NCI-H2196 (cell line): ENCODE measurements around the gene FSCN2.

Experiments used
- DNase-seq: peaks from one replicate; lab custom pipeline; 2025; ENCODE audit not compliant: unreplicated experiment; lab: John Stamatoyannopoulos, UW

Gene FSCN2

DNA sequence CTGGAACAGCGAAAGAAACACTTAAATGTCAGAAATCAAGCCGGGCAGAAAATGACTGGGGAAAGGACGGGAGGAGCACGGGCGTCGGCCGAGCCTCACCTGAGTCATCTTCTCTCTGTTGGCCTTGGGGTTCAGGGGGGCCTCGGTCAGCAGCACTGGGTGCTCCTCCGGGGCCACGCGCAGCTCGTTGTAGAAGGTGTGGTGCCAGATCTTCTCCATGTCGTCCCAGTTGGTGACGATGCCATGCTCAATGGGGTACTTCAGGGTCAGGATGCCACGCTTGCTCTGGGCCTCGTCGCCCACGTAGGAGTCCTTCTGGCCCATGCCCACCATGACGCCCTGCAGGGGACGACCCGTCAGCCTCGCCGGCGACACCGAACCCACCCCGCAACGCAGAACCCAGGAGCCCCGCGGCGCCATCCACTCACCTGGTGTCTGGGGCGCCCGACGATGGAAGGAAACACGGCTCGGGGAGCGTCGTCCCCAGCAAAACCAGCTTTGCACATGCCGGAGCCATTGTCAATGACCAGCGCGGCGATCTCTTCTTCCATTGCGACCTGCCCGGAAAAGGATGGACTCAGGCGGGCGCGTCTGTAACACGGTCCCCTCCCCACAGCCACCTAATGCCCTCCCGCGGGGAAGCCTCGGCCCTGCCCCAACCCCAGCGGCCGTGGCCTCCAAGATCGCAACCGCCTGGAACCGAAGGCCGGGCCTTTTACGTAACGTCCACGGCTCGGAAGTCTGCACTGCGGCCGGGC lies 16.2 kb upstream of the FSCN2 start:
- no peak for DNase-seq

DNA sequence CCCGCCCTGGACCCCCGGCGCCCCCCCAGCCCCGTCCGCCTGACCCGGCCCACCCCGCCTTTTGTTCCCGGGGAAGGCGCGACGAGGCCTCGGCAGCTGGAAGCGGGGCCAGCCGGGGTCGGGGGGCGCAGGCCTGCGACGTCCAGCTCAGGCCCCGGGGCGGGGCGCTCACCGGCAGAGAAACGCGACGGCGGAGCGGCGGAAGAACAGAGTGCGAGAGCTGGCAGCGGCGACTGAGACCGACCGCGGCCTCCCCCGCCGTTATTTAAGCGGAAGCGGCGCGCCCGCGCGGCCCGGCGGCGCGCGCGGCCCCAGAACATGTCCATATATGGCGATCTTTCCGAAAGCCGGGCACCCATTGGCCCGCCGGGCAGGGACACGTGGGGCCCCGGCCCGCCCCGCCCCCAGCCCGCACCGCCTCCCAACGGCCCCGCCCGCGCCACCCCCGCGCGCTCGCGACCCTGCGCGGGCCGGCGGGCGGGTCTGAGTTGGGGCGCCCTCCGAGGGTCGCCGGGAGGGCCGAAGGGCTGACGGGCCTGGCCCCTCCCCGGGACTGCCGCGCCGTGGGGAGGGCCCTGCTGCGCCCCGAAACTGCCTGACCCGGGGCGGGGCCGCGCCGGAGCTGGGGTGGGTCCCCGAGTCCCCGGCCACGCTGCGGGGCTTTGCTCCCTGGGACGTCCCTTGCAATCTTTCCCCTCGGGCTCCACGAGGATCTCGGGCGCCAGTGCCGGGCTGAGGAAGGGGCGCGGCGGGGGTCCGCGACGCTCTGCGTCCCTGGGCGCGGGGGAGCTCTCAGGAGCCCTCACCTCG lies 15.4 kb upstream of the FSCN2 start, which contains the start of gene ACTG1:
TSS of gene ACTG1 (minus strand) at position 238 of the 810 bp plus-strand sequence. CDS start 445 bp downstream, outside the sequence.
- DNase-seq, result peak; percentile 98

DNA sequence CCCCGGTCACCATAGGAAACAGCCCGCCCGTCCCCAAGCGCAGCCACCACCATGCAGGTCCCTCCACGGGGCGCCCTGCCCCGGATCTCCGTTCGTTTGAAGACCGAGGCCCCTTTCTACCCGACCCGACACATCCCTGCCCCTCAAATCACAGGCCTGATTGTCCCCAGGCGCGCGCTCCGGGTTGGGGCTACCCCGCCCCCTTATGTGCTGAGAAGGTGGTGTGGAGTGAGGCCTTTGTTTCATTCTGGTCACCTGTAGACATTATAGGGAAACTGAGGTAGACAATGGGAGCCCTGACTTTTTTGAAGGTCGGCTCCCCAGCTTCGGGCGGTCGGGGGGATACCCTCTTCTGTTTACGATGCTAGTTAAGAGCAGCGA lies 14.8 kb upstream of the FSCN2 start:
- peak; percentile 76 for DNase-seq

DNA sequence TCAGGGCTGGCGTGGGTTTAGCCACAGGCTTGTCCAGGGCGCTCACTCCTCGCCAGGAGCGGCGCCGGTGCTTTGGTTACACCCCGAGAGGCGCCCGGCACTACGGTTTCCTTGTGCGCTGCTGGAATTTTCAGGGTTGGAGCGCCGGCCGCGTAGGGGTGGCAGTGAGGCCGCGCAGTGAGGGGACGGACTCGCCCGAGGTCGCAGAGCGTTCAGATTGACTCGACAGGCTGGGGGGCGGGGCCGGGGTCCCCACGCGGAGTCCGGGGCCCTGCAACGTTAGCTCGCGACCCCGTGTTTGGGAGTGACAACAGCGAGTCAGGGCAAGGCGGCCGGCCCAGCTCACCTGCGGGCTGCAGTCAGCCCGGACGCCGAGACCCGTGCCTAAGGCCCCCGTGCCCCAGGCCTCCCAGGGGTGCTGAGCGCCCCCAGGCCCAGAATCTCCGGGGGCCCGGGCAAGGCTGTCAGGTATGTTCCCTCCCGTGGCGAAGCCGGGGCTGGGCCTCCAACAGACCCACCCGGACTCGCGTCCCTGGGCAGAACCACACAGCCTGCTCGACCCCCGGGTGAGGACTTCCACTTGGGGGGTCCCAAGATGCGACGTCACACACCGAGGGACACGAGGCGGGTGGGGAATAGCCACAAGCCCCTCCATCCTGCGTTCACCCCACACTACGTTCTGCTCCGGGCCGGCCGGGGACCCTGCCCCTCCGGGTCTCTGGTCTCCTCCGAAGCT lies 14.3 kb upstream of the FSCN2 start:
- peak; percentile 75 for DNase-seq

DNA sequence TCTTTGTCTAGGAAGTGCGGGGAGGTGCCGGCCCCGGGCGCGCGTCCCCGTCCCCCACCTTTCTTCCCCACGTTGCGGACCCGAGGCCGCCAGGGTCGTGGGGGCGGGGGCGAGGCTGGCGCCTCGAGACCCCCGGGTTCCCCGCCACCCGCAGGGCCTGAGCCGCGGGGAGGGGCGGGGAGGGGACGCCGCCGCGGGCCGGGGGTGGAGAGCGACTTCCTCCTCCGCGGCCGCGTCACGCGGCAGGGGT lies 13.8 kb upstream of the FSCN2 start:
- no peak for DNase-seq

DNA sequence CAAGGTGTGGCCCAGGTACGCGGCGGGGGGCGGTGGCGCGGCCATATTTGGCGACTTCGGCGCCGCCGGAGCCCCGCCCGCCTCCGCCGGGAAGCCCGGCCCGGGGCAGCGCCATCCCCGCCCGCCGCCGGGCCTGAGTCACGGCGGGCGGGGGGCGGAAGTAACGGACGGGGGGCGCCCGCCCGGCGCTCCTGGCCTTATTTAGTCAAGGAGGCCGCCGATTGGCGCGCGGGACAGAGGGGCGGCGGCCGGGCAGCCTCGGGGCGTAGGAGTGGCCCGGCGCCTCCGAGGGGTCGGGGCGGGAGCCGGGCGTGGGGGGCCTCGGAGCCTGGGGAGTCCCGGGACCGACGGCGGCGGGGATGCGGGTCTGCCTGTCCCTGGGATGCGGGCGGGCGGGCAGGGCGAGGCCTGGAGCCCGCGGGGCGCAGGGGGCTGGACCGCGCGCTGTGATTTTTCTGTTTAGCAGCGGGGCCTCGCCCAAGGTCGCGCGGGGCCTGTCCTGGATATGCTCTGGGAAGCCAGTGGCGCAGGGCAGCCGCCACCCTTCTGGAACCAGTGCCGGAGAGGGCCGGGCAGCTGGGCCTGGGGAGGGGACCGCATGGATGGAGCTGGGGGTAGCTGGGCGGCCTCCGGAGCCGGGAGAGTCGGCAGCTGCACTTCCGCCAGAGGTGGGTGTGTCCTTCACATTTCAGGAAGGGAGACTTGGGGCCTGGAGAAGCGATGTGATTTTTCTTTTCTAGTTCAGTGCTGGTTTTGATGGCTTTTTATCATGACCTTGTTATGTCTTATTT lies 13.2 kb upstream of the FSCN2 start:
- peak; percentile 93 for DNase-seq

DNA sequence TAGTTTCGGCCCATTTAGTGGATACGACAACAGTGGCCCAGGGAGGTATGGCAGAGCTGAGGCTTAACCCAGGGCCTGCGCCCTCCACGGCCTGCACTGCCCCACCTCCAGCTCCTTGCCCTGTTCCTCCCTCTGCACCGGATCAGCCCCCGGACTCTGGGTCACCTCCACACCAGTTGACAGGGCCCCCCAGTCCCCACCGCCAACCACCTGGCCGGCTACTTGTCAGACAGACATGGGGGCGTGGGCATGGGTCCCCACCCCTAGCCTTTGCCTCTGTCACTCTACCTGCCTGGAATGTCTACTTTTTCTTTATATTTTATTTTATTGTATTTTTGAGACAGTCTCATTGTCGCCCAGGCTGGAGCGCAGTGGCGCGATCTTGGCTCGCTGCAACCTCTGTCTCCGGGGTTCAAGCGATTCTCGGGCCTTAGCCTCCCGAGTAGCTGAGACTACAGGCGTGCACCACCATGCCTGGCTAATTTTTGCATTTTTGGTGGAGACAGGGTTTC lies 12.6 kb upstream of the FSCN2 start:
- no peak for DNase-seq

DNA sequence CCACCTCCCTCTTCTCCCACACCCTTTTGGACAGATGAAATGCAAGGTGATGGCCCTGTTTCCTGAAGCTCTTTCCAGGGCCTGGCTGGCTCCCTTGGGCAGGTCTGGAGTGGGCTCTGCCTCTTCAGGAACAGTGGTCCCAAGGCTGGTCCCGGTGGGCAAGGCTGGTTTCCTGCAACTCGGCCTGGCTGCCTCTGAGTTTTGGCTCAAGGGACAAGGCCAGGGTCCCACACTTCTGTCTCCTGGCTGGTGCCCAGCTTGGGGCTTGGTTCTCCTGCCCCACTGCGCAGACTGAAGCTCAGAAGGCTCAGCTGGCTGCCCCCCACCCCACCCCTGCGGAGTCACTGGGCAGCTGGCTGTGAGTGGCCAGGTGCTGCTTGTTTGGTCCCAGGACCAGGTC lies 11.7 kb upstream of the FSCN2 start:
- DNase-seq, result no peak

DNA sequence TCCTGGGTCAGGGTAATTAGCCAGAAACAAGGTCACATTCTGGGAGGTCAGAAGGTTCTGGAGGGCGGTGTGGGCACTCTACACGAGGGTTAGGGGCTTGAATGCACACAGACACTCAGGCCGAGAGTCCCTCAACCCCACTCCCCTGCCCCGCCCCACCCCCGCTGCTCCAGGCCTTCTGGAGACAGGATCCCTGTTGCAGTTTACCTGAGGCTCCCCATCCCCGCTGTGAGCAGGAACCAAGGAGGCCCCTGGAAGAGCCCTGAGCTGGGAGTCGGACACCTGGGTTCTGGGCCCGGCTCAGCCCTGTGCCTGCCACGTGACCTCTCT lies 11.2 kb upstream of the FSCN2 start:
- no peak for DNase-seq

DNA sequence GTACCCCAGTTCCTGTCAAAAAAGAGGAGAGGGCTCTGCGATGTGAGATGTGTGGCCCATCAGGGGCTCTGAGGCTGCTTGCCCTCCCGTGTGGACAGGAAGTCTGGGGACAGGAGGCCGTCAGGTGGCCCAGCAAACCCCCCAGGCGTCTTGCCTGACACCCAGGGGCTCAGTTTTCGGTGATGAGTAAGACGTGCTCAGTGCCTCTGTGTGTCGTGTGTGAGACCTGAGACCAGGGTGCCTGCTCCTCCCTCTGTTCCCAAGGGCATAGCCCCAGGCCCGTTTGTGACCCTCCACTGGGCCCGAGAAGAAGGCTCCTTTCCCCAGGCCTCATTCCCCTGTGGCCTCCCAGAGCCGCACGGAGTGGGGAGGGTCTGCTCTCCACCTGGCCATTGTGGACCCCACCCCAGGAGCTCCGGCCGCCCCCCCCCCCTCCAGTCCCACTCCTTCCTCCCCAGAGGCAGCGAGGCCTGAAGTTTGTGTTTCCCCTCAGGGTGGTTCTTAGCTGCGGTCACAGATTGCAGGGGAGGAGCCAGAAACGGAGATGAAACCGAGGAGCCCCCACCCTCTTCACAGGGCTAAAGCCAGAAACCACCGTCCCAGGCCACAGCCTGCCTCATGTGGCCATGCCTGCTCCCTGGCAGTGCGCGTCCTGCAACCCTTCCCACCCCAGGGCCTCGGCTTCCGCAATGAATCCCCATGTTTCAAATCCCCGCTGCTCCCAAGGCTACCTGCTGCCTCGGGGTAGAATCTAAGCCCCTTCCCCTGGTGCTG lies 10.7 kb upstream of the FSCN2 start:
- DNase-seq, result no peak

DNA sequence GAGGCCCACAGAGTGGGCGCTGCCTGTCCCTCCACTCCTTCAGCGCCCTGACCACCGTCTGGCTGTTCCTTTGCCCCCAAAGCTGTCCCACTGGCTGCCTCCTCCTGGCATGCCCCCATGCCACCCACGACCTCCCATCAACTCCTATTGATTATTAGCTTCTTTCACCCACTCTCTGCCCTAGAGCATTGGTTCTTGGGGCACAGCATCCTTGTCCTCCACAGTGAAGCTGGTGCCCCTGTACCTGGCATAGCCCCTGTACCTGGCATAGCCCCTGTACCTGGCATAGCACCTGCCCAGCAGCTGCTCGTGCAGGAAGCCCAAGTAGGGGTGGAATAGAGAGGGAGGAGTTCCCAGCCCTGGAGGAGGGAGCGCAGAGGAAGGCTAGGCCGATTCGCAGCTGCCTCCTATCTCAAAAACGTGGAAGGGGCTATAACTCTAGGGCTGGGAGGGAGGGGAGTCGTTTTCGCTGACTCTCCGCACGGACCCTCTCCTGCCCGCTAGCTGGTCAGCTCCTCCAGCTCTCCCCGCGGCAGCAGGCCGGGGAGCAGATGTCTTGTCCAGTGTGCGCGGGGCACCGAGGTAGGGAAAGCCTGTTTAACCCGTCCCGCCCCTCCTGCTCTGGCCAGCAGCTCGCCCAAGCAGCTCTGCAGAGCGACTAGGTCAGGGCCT lies 9.9 kb upstream of the FSCN2 start:
- peak; percentile 70 for DNase-seq

DNA sequence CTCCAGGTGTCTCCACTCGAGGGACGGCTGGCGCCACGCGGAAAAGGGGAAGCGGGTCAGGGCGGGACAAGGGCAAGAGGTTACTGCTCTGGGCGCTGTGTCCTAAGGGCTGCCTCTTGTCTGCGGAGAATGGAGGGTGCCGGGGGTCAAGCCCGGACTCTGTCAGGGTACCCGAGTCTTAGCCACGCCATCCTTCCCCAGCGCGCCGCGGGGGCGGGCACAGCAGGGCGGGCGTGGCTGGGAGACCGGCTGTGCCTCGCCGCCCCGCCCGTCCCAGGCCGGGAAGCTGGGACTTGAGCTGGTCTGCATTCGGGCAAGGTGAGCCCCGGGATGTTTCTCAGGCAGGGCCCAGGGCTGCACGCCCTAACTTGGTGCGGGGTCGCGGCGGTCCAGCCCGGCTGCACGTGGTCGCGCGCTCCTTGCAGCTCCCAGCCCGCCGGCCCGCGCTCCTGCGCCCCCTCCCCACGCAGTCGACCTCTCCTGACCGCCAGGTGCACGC lies 9.3 kb upstream of the FSCN2 start:
- DNase-seq, result peak; percentile 62

DNA sequence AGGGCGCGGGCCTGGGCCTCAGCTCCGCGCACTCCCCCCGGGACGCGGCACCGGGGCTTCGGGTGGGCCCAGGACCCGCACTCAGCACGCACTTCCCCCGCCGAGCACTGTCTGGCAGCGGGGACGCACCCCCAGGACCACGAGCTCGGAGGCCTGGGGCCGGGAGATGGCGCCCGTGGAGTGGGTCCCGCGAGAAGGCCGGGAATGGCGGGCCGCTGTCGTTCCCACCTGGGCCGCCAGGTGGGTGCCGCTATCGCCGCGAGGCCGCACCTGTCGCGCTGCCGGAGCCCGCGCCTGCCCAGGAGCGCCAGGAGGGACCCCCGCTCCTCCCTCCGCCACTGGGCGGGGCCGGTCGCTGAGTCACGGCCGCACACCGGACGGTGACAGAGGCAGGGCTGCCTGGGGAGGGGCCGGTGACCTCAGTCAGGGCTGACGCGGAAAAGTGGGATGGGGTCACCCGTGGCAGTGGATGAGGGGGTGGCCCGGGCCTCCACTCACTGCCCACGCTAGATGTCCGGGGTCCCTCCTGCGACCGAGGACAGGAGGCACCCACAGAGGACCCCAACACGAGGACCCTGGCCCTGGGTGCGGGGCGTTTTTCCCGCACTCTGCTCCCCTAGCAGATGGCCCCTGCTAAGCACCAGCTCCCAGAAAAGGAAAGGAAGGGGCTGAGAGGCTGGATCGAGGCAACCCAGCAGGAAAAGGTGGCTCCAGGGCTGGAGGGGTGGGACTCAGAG lies 8.7 kb upstream of the FSCN2 start:
- peak; percentile 70 for DNase-seq

DNA sequence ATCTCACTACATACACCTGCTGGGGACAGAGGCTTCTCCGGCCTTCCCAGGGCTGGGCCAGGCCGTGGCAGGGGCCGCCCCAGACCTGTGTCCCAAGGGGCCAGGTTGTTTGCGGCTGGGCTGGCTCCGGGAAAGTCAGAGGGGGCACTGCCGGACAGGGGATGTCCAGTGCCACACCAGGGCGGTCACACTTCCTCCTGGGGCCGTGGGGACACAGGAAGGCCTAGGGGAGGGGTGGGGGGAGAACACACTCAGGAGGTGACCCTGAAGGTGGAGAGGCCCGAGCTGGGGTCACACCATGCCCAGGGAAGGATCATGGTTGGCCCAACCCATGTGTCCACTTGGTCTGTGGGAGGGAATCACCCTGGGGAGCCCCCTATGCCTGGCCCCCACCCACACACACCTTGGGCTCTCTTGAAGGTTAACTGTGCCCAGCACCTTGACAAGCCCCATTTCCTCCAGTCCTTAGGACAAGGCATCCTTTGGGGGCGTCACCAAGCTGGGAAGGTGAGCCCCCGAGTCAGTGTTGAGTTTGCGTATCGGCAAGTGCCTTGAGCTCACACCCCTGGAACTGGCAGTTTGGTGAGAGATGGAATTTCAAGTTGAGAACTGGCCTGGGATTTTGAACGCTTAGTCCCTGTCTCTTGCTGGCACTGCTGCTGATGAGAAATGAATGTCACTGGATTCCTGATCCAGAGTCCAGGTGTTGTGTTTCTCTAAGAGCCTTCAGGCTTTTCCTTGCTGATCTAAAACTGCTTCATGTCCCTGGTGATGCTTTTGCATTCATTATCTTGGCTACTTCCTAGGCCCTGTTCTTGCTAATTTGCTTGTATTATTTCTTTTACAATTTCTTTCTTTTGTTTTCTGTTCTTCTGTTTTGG lies 7.9 kb upstream of the FSCN2 start:
- no peak for DNase-seq

DNA sequence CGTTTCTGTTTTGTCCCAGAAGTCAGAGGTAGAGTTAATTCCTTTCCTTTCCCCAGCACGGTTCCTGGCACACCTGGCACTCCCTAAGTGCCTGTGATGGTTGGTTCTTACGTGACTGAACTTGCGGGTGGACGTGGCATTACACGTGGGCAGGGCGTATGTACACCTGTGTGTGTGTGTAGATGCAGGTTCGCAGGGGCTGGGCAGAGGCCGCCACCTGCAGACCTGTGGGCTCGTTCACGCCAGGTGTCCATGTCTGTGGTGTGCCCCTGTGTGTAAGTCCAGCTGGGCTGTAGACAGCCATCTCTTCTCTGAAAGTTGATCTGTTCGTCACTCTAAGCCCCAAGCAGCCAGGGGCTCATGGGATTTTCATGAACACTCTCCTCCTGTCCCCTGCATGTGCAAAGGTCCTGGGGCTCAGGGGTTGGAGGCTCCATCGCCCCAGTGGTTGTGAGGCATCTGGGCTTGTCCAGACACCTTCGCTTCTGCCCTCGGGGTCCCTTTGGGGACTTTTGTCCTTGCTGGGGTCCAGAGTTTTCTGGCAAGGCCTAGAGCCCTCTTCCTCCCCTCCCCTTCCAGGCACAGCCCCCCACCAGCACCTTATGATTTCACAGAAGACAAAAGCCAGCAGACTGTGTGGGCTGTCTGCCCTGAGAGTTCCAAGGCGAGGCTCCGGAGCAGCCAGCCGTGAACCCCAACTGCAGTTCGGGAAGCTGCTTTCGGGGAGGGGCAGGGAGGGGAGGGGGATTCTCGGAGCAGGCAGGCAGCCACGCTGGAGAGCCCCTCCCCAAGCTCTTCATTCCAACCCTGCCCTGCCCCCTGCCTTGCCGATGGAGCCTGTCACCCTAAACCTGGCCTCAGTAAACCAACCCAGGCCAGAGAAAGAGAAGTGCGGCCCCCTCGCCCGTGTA lies 5.4 kb upstream of the FSCN2 start:
- DNase-seq, result no peak

DNA sequence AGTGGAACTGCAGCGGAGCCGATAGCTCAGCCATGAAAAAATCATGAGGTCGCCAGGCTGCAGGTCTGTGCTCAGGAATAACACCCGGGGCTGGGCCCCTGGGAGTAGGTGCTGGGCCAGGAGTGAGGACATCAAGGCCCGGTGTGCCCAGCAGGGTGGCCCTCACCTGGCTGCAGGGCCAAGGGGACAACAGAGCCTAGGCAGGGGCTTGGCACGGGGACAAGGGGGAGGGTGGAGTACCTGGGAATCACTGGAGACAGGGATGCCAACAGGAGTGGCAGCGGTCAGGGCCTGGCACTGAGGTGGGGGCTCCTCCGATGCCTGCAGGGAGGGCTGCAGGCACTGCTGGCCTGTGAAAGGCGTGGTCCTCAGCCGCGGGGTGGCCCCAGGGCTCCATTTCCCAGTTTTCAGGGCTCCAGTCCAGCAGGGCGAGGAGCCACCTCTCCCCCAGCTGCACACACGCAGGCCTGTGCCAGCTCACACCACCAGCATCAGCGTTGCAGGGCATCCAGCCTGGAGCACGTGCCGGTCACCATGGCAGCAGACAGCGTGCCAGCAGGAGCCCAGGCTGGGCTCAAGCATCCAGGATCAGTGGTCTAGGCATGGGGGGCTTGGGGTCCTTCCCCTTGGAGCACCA lies 4.7 kb upstream of the FSCN2 start:
- DNase-seq, result peak; percentile 98
